ENCODE data around the gene MBNL2.
"Not testable (repeated sequence)": the region's sequence is repeated elsewhere in the genome, so short reads cannot be mapped to it uniquely, and the experiment has no call there.

The MBNL2 gene

DNA sequence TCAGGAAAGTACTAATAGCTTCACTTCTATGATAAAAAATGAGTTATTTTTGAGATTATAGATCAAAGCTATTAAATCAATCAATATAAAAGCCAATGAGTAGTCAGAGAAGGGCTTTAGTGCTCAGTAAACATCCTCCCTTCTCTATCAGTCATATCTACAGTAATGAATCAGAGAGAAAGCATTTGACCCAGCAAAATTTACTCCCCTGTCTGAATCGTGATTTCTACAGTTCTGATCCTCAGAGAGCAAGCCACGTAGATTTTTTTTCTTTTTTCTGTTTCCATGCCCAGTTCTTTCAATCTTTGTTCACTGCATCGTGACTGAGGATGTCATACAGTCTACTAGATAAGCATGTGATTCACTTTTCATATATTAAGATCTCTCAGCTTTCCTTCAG is 16.2 kb upstream of the MBNL2 start:
- no peak for FAIRE-seq
- DNase-seq (ENCODE audit: insufficient read length, low spot score) = peak; percentile 40

DNA sequence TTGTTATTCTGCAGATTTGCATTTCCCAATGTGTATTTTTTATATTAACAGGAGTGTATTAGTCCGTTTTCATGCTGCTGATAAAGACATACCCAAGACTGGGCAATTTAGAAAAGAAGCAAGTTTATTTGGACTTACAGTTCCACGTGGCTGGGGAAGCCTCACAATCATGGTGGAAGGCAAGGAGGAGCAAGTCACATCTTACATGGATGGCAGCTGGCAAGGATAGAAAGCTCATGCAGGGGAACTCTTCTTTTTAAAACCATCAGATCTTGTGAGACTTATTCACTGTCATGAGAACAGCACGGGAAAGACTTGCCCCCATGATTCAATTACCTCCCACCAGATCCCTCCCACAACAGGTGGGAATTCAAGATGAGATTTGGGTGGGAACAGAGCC is 14.9 kb upstream of the MBNL2 start:
- not testable (repeated sequence) for DNase-seq (ENCODE audit: insufficient read length, low spot score); FAIRE-seq

DNA sequence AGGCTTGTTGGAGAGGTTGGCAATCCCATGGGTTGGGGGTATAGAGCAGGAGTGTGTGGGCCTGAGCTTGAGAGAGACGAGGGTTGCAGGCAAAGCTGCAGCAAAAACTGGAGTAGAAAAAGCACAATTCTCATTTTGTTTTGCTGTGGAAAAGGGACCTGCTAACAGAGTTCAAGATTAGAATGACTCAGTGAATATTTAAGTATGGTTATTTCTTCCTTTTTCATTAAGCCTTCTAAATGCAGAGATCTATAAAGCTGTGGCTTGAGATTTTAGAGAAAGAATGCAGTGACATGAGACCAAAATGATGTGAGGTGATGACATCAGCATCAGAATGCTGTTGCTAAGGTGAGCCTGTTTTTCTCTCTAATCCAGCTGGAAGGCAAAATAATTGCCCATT is 10.8 kb upstream of the MBNL2 start:
- DNase-seq (ENCODE audit: insufficient read length, low spot score) (no peak), FAIRE-seq (no peak)

DNA sequence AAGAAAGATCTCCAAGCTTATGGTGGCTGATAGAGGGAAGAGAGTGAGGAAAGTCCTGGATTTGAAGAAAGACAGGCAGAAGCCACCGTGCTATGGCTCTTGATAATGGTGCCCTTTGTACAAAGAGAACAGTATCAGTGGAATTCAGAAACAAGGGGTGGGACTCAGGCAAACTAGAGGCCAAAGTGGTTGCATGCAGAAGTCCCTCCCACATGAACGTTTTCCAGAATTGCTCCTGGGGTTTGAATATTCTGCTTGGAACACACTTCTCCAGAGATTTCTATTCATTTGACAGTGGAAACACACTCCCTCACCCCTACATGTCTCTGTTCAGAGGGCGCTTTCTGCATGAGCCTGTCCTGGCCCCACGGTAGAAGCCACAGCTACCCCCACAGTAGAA is 10.1 kb upstream of the MBNL2 start:
- no peak for DNase-seq (ENCODE audit: insufficient read length, low spot score)
- FAIRE-seq = no peak

DNA sequence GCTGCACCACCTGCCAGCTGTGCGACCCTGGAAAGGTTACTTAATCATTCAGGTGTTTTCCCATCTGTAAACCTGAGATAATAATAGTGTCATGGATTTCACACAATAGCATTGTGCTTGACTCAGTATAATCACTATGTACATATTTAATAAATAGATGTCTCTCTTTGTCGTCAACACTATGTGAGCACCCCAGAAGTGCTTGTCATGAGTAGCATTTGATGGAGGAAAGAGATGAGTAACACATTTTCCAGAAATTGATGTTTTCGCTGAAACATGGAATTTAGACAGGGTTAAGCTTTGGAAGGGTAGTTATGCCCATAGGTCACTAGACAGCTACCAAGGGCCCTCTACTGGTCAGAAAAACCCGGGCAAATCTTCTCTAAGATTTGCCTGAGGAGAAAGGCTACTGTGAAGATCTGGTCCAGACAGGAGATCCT is 9.5 kb upstream of the MBNL2 start:
- peak; percentile 18 for DNase-seq (ENCODE audit: insufficient read length, low spot score)
- FAIRE-seq = no peak

DNA sequence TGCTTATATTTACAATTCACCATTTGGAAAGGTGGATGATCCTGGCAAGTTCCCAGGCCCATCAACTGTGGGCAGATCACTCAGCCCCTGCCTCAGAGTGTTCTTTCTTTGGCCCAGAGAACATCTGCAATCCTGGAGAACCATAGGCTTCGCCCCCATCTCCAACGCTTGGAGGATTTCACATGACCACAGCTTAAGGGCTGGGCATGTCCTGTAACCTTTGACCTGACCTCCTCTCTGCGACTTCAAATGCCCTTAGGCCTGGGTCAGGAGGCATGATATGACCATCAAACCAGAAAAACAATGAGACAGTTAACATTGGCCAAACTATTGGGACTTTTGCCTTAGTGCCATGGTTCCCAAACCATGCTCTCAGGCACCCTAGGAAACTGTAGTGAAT is 7.2 kb upstream of the MBNL2 start:
- DNase-seq (ENCODE audit: insufficient read length, low spot score) (no peak), FAIRE-seq (no peak)

DNA sequence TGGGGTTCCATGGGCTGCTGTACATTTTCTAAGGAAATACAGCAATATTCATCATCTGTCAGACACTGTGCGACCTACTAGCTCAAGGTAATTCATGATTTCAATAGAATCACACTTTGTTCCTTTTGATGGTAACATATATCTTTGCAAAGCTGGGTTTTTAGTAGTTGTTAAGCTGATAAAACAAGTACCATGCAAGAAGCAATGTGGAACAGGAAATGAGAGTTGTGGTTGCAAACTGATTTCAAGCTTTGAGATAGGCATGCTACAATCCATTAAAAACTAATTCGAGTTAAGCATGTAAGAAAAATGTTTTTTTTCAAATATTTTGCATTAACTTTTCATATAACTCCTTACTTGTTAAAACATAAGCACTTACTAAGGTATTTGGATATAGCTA is 6.8 kb upstream of the MBNL2 start:
- FAIRE-seq (no peak), DNase-seq (ENCODE audit: insufficient read length, low spot score) (no peak)

DNA sequence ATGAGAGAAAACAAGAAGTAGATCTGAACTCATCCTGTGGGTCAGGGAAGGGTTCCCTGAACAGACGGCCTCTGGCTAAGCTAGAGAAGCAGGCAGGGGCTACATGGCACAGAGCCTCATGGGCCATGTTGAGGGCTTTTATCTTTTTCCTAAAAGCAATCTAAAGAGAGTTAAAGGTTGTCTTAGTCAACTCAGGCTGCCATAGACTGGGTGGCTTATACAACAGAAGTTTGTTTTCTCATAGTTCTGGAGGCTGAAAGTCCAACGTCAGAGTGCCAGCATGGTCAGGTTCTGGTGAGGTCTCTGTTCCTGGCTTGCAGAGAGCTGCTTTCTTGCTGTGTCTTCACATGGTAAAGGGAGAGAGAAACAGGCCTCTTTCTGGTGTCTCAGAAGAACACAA is 2.9 kb upstream of the MBNL2 start:
- FAIRE-seq (no peak), DNase-seq (ENCODE audit: insufficient read length, low spot score) (no peak)

DNA sequence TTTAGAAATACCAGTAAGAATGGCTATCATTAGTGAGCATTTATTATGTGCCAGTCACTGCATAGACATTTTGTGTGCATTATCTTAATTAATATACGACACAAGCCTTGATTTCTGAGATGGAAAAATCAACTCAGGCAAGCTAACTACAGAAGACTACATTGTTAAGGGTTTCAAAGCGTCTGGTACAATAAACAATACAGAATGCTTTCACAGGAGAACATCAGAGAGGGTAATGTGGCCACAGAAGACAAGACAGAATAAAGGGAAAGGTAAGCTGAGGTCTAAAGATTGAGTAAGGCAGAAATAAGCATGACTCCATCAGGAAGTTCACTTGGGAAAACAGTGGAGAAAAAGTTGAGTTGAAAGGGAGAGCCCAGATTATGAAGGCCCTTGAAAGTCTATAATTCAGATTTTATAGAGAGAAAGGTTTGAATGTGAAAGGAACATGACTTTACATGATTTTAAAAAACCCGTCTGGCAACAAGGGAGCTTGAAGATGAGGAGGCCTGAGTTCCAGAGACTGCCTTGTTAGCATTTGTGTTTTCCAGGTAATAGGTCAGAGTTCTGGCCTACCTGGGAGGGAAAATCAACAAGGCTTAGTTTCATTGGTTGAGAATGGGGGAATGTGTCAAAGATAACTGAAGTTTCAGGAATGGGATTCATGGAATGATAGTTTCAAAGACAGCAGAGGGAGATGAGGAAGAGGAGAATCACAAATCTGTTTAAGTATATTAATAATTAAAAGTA is 1.8 kb upstream of the MBNL2 start:
- FAIRE-seq (no peak), DNase-seq (ENCODE audit: insufficient read length, low spot score) (no peak)

DNA sequence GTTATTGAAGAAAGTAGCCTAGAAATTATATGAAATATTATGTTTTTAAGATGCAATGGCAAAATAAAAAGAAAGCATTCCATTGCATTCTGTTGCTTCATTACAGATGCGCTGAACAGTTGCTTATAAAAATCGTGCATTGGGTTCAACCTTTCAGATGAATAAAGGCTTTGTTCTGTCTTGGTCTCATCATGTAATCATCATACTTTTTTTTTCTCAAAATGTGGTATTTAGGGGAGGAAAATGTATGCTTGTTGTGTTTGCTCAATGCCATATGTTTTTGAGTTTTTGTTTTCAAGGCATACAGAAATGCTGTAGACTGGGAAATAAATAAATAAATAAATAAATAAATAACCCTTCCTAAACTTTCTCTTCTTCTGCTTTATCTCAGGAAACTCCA is 1.1 kb upstream of the MBNL2 start:
- DNase-seq (ENCODE audit: insufficient read length, low spot score) = no peak
- FAIRE-seq = no peak

DNA sequence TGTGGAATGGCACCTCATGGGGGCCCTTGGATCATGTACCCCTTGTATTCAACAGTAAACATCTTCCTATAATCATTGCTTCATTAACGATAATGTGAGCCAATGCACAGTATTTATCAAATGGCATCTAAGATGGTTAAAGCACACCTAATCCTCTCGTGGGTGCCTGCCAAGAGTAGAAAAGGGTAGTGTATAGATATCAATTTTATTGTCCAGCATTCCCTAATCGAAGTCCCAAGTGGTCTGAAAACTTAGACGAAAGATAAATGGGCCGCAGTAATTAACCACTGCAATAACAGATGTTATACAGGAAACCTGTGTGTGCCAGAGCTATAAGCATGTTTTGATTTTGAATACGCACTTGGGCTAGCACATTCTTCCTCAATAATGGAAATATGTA is 667 bp upstream of the MBNL2 start:
- DNase-seq (ENCODE audit: insufficient read length, low spot score) (no peak), FAIRE-seq (no peak)

DNA sequence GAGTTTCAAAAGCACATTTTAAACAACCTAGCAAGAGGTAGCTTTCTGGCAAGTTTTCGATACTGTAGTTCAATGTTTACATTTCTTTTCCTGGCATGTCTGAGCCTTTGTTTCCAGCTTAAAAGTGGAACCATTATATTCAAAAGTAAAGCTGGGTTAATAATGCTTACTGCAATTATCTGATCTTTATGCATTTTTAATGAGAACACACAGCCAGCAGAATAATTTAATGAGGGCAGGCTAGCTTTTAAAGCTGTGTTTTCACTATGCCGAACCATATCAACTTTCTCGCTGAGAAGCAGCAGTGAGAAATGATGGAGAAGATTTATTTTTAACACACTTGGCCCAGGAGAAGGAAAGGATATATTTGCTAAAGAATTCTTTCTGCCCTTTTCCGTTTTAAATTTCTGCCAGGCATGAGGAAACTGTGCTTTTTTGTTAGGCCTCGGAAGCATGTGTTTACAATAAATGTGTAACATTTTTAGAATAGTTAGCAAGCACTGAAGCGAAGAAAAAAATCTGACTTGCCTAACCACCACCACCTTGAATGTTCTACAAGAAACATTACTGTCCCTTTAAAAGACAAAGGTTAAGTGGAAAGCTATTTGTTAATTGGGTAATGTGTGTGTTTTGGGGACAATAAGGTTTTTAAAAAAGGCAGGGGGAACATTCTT is 1.0 kb downstream of the MBNL2 start:
- FAIRE-seq = no peak
- DNase-seq (ENCODE audit: insufficient read length, low spot score) = no peak

DNA sequence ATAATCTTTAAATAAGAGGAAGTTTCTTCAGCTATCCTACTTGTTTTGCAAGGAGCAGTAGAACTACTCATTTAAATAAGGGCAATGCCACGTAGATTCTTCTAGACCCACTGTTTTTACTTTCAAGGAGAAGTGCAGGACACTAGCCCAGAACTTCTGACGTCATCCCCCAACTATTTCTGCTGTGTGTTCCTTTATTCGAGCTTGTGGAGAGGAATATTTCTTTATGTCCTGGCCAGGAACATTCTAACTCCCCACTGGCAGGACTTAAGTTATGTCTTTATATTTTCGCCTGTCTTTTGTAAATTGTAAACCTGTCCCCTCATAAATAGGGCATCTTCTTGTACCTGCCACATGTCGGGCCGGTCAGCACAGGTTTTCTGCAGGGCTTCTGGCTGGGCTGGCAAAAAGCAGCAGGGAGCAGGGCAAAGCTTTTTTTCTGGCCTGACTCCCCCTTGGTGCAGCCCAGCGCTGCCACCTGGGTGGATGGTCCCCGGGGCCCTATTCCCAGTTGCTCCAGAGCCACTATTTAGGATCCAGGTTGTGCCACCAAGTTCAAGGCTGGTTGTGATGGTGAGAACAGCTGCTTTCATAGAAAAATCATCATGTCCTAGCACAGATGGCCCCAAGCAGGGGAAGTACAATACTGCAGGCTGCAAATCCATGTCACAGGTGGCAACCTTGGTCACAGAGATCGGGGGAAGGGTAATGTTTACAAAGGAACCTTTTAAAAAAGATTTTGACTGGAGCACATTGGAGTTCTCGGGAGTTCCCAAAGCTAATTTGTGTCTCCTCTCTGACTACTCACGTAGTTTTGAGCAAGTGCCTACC is 1.8 kb downstream of the MBNL2 start:
- DNase-seq (ENCODE audit: insufficient read length, low spot score) (peak; percentile 54), FAIRE-seq (no peak)

DNA sequence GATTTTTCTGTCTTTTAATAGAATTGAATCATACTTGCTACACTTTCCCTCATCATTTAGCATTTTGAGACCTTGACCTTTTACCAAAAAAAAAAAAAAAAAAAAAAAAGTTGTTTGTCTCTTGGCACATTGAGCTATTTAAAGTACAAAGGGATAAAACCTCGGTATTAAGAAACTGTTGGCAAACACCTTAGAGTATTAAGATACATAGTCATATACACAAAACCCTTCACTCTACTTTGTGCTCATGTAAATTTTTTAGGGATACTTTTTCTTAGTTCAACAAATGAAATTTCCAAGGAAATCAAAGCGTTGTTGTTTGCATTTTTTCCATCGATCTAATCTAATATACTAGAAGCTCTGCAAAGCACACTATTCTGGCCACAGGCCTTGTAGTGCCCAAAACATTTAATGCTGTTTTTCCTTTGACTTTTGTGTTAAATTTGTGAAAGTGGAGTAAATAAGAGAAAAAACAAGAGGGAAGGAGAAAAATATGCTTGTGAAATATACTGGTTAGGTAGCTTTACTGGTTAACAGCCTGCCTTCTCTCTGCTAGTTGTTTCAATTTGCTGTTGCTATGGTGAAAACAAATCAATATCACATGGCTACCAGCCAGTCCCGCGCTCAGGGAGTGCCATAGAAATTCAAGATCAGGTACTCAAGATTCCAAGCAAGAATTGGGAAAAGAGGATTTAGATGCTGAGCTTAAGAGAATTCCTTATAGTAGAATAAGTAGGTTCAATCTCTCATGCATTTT is 2.6 kb downstream of the MBNL2 start:
- FAIRE-seq (no peak), DNase-seq (ENCODE audit: insufficient read length, low spot score) (no peak)

DNA sequence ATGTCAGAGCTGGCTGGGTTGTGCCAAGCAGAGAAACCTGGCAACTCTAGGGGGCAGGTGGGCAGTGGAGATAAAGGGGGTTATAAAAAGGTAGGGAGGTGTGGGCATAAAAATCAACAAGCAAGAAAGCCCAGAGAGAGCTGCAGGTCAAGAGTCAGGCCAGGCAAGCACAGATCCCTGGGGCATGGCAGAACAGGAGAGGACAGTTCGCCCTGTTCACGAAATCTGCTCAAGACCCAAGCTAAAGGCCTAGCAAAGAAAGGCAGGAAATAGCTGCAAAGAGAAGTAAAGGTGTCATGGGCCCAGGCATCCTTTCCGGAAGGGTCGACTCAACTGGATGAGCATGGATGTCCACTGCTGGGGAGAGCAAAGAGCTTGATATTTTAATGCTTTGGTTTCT is 3.4 kb downstream of the MBNL2 start:
- FAIRE-seq (no peak), DNase-seq (ENCODE audit: insufficient read length, low spot score) (no peak)

DNA sequence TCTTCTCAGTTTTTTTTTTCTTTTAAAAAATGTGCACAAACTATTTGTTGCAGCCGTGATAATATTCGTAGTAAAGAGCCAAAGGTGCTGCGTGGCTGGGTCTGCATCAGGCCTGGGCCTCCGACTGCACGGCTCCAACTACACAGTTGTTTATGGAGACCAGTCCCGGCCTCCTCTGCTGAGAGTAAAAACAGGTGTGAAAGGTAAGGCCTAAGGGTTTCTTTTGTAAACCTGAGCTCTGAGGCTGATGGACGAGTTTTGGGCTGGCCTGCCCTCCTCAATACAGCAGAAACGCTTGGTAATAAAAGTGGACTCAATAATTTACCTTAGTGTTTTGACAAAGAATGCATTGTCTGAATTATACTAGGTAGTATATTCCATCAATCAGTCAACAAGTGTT is 3.9 kb downstream of the MBNL2 start:
- DNase-seq (ENCODE audit: insufficient read length, low spot score) = no peak
- FAIRE-seq = no peak

DNA sequence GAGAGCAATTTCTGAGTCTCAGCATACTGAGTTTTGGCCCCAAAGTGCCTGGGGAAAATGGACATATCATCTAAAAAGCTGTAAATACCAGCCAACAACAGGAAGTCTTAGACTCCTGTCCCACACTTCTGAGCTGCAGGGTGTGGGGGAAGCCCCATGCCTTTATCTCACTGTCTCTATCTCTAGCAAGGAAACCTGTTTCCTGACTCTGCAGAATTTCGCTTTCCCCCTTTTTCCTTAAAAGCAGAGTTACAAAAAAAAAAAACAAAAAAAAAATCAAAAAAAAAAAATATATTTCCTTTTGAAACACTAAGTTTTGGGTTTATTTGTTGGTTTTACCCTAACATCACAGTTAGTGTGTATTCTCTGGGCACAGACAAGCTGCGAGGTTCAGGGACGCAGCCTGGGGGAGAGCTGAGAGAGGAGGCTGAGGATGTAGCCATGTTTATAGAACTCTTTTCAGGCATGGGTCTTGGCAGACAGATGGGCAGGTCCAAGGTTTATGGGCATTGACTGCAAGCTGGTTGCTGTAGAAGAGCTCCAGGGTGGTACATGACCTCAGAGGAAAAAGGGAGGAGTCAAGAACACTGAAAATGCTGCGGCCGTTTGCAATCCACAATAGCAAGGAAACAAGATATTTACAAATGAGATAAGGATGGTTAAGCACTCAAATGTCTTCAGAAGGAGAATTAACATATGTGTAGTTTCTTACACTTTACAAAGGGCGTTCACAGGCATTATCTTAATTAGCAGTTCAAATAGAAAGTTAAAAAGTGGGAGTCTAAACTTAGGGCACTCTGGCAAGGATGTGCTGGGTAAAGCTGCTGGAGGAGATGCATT is 4.9 kb downstream of the MBNL2 start:
- no peak for FAIRE-seq
- no peak for DNase-seq (ENCODE audit: insufficient read length, low spot score)

DNA sequence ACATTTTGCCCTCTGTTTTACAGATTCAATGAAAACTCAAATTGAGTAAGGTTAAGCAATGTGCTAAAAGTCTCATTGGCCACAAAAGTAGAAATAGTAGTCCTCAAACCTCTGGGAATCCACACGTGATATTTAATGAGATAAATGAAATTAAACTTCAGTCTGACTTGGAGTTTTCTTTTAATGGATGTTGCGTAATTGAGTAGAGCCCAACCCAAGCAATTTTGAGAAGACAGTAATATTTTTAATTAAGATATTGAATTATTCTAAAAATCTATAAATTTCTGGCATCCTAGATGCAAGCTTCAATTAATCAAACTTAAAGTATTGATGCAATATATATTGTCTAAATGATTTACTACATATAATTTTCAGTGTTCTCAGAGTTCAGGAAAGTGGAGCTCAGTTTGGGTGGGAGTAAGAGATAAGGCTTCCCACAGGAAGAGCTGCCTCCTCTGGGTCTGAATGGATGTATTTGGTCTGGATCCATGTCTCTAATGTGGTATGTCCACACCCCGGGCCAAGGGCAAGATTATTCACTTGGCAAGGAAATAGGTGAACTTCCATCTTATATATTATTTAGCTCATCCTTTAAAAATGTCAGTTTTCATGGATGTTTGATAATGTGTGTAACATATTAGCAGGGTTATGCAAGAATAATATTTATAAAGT is 6.9 kb downstream of the MBNL2 start:
- DNase-seq (ENCODE audit: insufficient read length, low spot score) (no peak), FAIRE-seq (no peak)

DNA sequence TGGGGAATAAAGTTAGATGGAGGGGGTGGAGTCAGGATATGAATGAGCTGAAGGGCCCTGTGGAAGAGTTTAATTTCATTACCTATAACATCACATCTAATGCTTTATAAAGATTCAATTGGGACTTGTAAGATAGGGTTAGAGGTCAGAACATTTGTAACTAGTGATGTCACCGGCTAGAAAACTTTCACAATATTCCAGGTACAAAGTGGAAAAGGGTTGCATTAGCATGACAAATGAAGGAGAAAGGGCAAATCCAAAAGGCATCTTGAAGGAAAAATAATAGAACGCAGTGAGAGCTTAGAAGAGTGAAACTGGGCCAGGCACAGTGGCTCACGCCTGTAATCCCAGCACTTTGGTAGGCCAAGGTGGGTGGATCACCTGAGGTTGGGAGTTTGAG is 7.6 kb downstream of the MBNL2 start:
- FAIRE-seq = no peak
- DNase-seq (ENCODE audit: insufficient read length, low spot score) = no peak
